ENCODE results near the gene TSHZ1. TPM values are rescaled to one million over a fixed set of nuclear protein-coding genes. Genes with fewer than 3 reads are reported as not detected.
A peak's percentile ranks its signal among the peaks of the same experiment; 100 is the strongest.

Gene TSHZ1
- total and polyA plus RNA-seq, 3 experiments from 2014 or later = 9.0 to 18.6 (median 17.9) TPM

DNA sequence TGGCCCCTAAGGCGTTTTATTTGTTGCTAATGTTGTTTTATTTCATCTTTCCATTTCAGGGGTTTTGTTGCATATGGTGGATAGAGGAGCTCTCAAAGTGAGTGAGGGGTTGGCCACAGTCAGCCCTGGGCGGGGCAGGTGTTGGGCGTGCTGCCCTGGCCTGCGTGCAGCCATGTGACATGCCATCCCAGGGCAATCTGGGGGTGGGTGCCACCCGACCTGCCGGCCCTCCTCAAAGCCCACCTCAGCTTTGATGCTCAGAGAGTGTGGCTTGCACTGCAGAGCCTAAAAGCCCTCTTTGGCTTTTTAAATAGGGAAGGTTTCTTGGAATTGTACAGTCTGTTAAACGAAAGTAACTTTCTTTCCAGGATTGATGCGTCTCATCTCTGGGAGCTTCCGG lies 18.4 kb downstream of the TSHZ1 start:
- Mint-ChIP-seq H3K9me3 (no peaks in the 10 kb centered on the region), H3K4me3 (peak overlapping the region in 5 of 7 donors; percentile 12 to 76 (median 45)), H3K27ac (peak overlapping the region in 6 of 8 donors; percentile 6 to 92 (median 84)), H3K27me3 (no peaks in the 10 kb centered on the region), H3K4me1 (peaks cover 54 to 88% (median 74%) of the 10 kb centered on the region in 3 donors), H3K36me3 (peaks cover 0 to 15% (median 5%) of the 10 kb centered on the region in 3 donors)
- no peaks in the 10 kb centered on the region for H3K36me3 ChIP-seq (ENCODE audit: insufficient read depth, low read length)
- POLR2A ChIA-PET = no interaction called here
- no peak overlapping the region for H3K4me3 ChIP-seq (ENCODE audit: low read length)
- DNase-seq = no peak
- H3K27ac ChIP-seq (ENCODE audit: low read depth, low read length) = no peak overlapping the region
- CTCF ChIA-PET = interaction anchor here (0.7 kb wide), 1 partner anchor 17 kb away, joined by 3 read pairs; no protein-coding TSS in a partner anchor
- H3K4me1 ChIP-seq (ENCODE audit: insufficient read depth, low read length) = peaks cover 30% of the 10 kb centered on the region
- H3K9me3 ChIP-seq (ENCODE audit: low read length) = no peaks in the 10 kb centered on the region
- no peaks in the 10 kb centered on the region for H3K27me3 ChIP-seq (ENCODE audit: insufficient read depth, low read length, poor library complexity, severe bottlenecking)

DNA sequence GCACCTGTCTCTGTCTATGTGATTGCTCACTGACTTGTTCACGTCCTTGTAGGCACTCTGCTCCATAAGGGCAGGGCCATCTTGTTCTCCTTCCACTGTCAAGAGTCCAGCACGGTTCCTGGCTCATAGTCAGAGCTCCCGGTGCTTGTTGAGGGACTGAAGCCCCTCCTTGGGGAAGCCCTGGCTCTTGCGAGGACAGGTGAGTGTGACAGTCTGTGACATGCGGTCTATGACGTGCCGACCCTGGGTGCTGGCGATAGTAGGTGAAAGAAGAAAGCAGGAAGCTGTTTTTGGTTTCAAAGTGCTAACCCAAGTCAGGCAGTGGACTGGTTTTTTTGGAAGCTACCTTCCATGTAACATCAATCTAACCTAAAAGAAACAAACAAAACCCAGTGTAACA lies 18.8 kb downstream of the TSHZ1 start:
- Mint-ChIP-seq H3K27me3 (no peaks in the 10 kb centered on the region), H3K4me3 (peak overlapping the region in 6 of 7 donors; percentile 20 to 76 (median 44)), H3K9me3 (no peaks in the 10 kb centered on the region), H3K4me1 (peaks cover 51 to 88% (median 74%) of the 10 kb centered on the region in 3 donors), H3K36me3 (peaks cover 0 to 13% (median 5%) of the 10 kb centered on the region in 3 donors), H3K27ac (peak overlapping the region in 7 of 8 donors; percentile 7 to 92 (median 82))
- Histone ChIP-seq H3K36me3 (ENCODE audit: insufficient read depth, low read length) (no peaks in the 10 kb centered on the region), H3K4me3 (ENCODE audit: low read length) (no peak overlapping the region), H3K27me3 (ENCODE audit: insufficient read depth, low read length, poor library complexity, severe bottlenecking) (no peaks in the 10 kb centered on the region), H3K9me3 (ENCODE audit: low read length) (no peaks in the 10 kb centered on the region), H3K27ac (ENCODE audit: low read depth, low read length) (no peak overlapping the region), H3K4me1 (ENCODE audit: insufficient read depth, low read length) (peaks cover 30% of the 10 kb centered on the region)
- no peak for DNase-seq
- CTCF ChIA-PET = no interaction called here
- POLR2A ChIA-PET = no interaction called here

DNA sequence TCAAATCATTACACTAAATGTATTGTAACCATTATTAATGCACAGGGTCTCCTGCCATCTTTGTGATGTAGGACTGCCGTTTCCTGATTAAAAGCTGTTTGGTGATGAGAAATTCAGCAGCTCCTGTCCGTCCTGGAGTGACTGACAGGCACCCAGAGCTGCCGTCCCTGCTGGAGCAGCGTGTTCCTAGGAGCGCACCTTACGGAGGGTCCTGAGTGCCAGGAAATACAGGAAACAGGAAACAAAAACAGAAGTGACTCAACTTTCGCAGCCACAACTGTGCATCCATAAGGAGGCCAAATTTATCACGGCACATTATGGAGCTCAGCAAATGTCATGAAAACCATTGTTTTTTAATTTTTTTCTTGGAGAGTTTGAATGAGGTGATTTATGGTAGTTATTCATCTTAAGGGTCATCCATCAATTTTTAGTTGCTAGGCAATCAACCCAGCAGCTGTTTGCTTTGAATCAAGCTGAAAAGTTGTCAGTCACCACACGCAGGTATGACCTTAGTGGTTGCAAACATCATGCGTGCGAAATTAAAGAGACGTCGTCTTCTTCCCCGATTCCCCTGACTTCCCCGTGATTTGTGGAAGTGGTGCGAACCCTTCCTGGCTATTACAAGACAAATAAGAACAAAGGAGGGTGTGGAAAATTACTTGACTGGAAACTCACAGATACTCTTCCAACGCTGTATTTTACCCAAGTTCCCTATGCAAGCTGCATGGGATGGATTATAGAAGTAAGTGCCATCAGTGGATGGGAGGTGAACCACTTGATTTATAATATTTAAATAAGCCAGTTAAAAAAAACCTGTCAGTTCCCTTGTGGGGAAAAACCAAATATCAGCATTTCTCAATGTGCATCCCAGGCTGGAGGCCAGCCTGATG lies 19.8 kb downstream of the TSHZ1 start:
- CTCF ChIA-PET = interaction anchor here (0.5 to 1.4 kb wide), 3 partner anchors 12 to 1630 kb away, joined by 3 to 4 read pairs (median 3); no protein-coding TSS in a partner anchor
- POLR2A ChIA-PET = interaction anchor here (0.8 kb wide), 1 partner anchor 14 kb away, joined by 6 read pairs; no protein-coding TSS in a partner anchor
- peak overlapping the region in 1 of 7 donors; percentile 20 for H3K4me3 Mint-ChIP-seq
- H3K36me3 ChIP-seq (ENCODE audit: insufficient read depth, low read length) = no peaks in the 10 kb centered on the region
- H3K36me3 Mint-ChIP-seq = peaks cover 0 to 16% (median 5%) of the 10 kb centered on the region in 3 donors
- H3K27me3 ChIP-seq (ENCODE audit: insufficient read depth, low read length, poor library complexity, severe bottlenecking) = no peaks in the 10 kb centered on the region
- H3K9me3 ChIP-seq (ENCODE audit: low read length) = no peaks in the 10 kb centered on the region
- H3K4me1 ChIP-seq (ENCODE audit: insufficient read depth, low read length) = peaks cover 30% of the 10 kb centered on the region
- H3K9me3 Mint-ChIP-seq = no peaks in the 10 kb centered on the region
- H3K27ac ChIP-seq (ENCODE audit: low read depth, low read length) = no peak overlapping the region
- peaks cover 58 to 88% (median 77%) of the 10 kb centered on the region in 3 donors for H3K4me1 Mint-ChIP-seq
- peak overlapping the region in 6 of 8 donors; percentile 14 to 92 (median 75) for H3K27ac Mint-ChIP-seq
- H3K27me3 Mint-ChIP-seq = no peaks in the 10 kb centered on the region
- no peak for DNase-seq
- H3K4me3 ChIP-seq (ENCODE audit: low read length) = no peak overlapping the region

DNA sequence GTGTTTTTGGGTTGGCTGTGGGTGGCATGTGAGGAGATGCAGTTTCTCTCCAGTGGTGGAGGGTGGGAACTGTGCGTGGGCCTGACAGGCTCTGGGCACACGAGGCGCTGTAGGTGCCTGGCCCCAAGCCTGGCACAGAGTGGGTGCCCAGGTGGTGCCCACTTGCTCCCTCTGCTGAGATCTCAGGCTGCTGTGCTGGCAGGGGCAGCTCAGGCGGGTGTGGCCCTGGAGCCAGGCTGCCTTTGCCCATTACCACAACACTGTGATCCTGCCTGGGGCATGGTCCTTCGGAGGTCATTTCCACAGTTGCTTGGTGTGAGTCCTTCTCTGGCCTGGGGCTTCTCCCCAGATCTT lies 20.4 kb downstream of the TSHZ1 start:
- CTCF ChIA-PET = interaction anchor here (0.5 to 1.4 kb wide), 3 partner anchors 12 to 1630 kb away, joined by 3 to 4 read pairs (median 3); no protein-coding TSS in a partner anchor
- POLR2A ChIA-PET = no interaction called here
- peaks cover 30% of the 10 kb centered on the region for H3K4me1 ChIP-seq (ENCODE audit: insufficient read depth, low read length)

DNA sequence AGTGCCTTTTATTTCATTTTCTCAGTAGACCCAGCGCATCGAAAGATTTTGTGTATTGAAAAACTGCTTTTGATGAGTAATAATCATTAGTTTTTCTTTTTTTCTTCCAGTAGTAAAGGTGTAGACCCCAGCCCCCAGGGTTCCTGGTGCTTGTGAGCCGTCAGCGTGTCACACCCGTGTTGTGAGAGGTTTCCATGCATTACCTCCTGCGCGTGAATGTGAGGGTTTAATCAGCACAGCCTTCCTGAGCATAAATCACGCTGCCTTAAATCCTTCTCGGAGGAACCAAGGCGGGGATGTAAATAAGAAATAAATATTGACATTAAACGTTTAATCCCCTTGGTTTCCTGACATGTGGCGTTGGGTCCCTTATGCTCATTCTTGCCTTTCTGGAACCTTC lies 24.3 kb downstream of the TSHZ1 start:
- no peak overlapping the region for H3K27ac ChIP-seq (ENCODE audit: low read depth, low read length)
- Mint-ChIP-seq H3K4me3 (no peak overlapping the region), H3K9me3 (no peaks in the 10 kb centered on the region), H3K27ac (peak overlapping the region in 2 of 8 donors; percentile 29 to 63), H3K4me1 (peaks cover 36 to 75% (median 59%) of the 10 kb centered on the region in 3 donors), H3K36me3 (peaks cover 3 to 24% (median 4%) of the 10 kb centered on the region in 3 donors), H3K27me3 (no peaks in the 10 kb centered on the region)
- H3K27me3 ChIP-seq (ENCODE audit: insufficient read depth, low read length, poor library complexity, severe bottlenecking) = no peaks in the 10 kb centered on the region
- no peaks in the 10 kb centered on the region for H3K36me3 ChIP-seq (ENCODE audit: insufficient read depth, low read length)
- ChIA-PET CTCF (no interaction called here), POLR2A (no interaction called here)
- no peak overlapping the region for H3K4me3 ChIP-seq (ENCODE audit: low read length)
- H3K9me3 ChIP-seq (ENCODE audit: low read length) = no peaks in the 10 kb centered on the region
- peaks cover 6% of the 10 kb centered on the region for H3K4me1 ChIP-seq (ENCODE audit: insufficient read depth, low read length)
- no peak for DNase-seq

More for the DNA sequence above, 20.4 kb downstream of the TSHZ1 start:
- H3K9me3 Mint-ChIP-seq = no peaks in the 10 kb centered on the region
- H3K4me1 Mint-ChIP-seq = peaks cover 58 to 87% (median 79%) of the 10 kb centered on the region in 3 donors
- DNase-seq = no peak
- no peaks in the 10 kb centered on the region for H3K27me3 Mint-ChIP-seq
- no peak overlapping the region for H3K27ac Mint-ChIP-seq
- Histone ChIP-seq H3K9me3 (ENCODE audit: low read length) (no peaks in the 10 kb centered on the region), H3K4me3 (ENCODE audit: low read length) (no peak overlapping the region), H3K27me3 (ENCODE audit: insufficient read depth, low read length, poor library complexity, severe bottlenecking) (no peaks in the 10 kb centered on the region), H3K27ac (ENCODE audit: low read depth, low read length) (no peak overlapping the region), H3K36me3 (ENCODE audit: insufficient read depth, low read length) (no peaks in the 10 kb centered on the region)
- H3K36me3 Mint-ChIP-seq = peaks cover 0 to 18% (median 5%) of the 10 kb centered on the region in 3 donors
- no peak overlapping the region for H3K4me3 Mint-ChIP-seq

DNA sequence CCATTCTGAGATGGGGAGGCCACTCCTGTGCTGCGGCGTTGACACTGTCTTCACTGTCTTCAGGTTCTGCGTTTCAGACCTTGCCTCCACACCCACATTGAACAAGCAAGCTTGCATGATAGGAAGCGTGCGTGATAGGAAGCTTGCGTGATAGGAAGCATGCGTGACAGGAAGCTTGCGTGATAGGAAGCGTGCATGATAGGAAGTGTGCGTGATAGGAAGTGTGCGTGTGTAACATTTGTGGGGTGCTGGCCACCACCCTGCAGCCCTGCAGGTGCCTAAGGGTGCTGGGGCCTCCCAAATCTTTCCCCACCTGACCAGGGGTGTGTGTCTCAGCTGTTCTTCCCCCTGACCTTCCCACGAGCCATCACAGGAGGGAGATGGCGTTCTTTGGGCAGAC lies 25.3 kb downstream of the TSHZ1 start:
- Histone ChIP-seq H3K36me3 (ENCODE audit: insufficient read depth, low read length) (no peaks in the 10 kb centered on the region), H3K4me3 (ENCODE audit: low read length) (no peak overlapping the region), H3K27ac (ENCODE audit: low read depth, low read length) (no peak overlapping the region), H3K27me3 (ENCODE audit: insufficient read depth, low read length, poor library complexity, severe bottlenecking) (no peaks in the 10 kb centered on the region), H3K9me3 (ENCODE audit: low read length) (no peaks in the 10 kb centered on the region), H3K4me1 (ENCODE audit: insufficient read depth, low read length) (peaks cover 3% of the 10 kb centered on the region)
- no peaks in the 10 kb centered on the region for H3K9me3 Mint-ChIP-seq
- H3K27me3 Mint-ChIP-seq = no peaks in the 10 kb centered on the region
- DNase-seq = no peak
- no peak overlapping the region for H3K4me3 Mint-ChIP-seq
- peak overlapping the region in 1 of 8 donors; percentile 36 for H3K27ac Mint-ChIP-seq
- CTCF ChIA-PET = no interaction called here
- POLR2A ChIA-PET = interaction anchor here (0.5 to 1.4 kb wide), 2 partner anchors 20 to 1084 kb away, joined by 3 to 4 read pairs; no protein-coding TSS in a partner anchor
- H3K4me1 Mint-ChIP-seq = peaks cover 33 to 73% (median 51%) of the 10 kb centered on the region in 3 donors
- peaks cover 1 to 18% (median 4%) of the 10 kb centered on the region in 3 donors for H3K36me3 Mint-ChIP-seq

DNA sequence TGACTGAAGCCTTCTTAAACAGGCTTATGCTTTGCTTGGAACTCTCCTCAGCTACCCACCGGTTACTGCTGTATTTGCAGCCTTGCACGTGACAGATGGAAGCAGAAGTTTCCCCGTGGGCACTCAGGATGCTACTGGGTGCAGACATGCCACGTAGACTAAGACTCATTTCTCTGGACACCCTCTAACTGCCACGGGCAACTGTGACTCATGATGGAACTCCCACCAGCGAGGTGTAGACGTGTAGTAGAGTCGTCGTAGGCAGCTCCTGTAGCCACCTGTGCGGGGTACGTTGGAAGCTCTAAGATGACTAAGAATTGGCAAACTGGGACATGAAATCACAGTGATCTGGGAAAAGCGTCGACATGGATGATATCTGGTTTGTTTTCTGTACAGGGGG lies 27.5 kb downstream of the TSHZ1 start:
- POLR2A ChIA-PET = no interaction called here
- no peaks in the 10 kb centered on the region for H3K27me3 Mint-ChIP-seq
- H3K9me3 ChIP-seq (ENCODE audit: low read length) = no peaks in the 10 kb centered on the region
- no peak overlapping the region for H3K4me3 ChIP-seq (ENCODE audit: low read length)
- H3K27ac Mint-ChIP-seq = peak overlapping the region in 3 of 8 donors; percentile 17 to 33 (median 21)
- no peak overlapping the region for H3K4me3 Mint-ChIP-seq
- no peaks in the 10 kb centered on the region for H3K9me3 Mint-ChIP-seq
- H3K27ac ChIP-seq (ENCODE audit: low read depth, low read length) = no peak overlapping the region
- peaks cover 1 to 20% (median 4%) of the 10 kb centered on the region in 3 donors for H3K36me3 Mint-ChIP-seq
- CTCF ChIA-PET = no interaction called here
- peaks cover 45 to 79% (median 61%) of the 10 kb centered on the region in 3 donors for H3K4me1 Mint-ChIP-seq
- H3K27me3 ChIP-seq (ENCODE audit: insufficient read depth, low read length, poor library complexity, severe bottlenecking) = no peaks in the 10 kb centered on the region
- no peaks in the 10 kb centered on the region for H3K36me3 ChIP-seq (ENCODE audit: insufficient read depth, low read length)
- DNase-seq = no peak
- H3K4me1 ChIP-seq (ENCODE audit: insufficient read depth, low read length) = no peaks in the 10 kb centered on the region

DNA sequence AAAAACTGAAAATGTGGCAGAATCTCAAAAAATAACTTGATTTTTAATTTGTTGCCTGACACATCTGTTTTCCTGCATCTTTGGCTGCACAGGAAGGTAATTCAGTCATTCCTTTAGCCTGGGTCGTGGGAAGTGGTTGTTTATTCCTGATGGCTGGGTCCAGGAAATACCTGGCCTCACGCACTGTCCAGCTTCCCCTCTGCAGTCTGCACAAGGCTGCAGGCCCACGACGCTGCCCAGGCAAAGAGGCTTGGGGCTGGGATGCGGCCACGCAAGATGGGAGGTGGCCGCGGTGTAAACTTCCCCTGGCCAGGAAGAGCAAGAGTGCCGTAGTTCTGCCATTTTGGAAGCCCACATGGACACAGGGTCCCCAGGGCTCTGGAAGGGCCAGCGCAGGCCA lies 28.2 kb downstream of the TSHZ1 start:
- ChIA-PET CTCF (no interaction called here), POLR2A (no interaction called here)
- Histone ChIP-seq H3K27ac (ENCODE audit: low read depth, low read length) (no peak overlapping the region), H3K4me3 (ENCODE audit: low read length) (no peak overlapping the region), H3K9me3 (ENCODE audit: low read length) (no peaks in the 10 kb centered on the region), H3K4me1 (ENCODE audit: insufficient read depth, low read length) (no peaks in the 10 kb centered on the region), H3K27me3 (ENCODE audit: insufficient read depth, low read length, poor library complexity, severe bottlenecking) (no peaks in the 10 kb centered on the region), H3K36me3 (ENCODE audit: insufficient read depth, low read length) (no peaks in the 10 kb centered on the region)
- Mint-ChIP-seq H3K27ac (no peak overlapping the region), H3K36me3 (peaks cover 1 to 20% (median 4%) of the 10 kb centered on the region in 3 donors), H3K4me3 (no peak overlapping the region), H3K27me3 (no peaks in the 10 kb centered on the region), H3K9me3 (no peaks in the 10 kb centered on the region), H3K4me1 (peaks cover 50 to 79% (median 62%) of the 10 kb centered on the region in 3 donors)
- no peak for DNase-seq

Measured in CD8-positive, alpha-beta memory T cell (primary cell).